T-cell (primary cell): ENCODE data around the gene FOXO3. TPM values are rescaled to one million over a fixed set of nuclear protein-coding genes. Genes with fewer than 3 reads are reported as not detected.

Experiments
- ATAC-seq, 4 experiments: fragments of 200-7000 bp in 3 of 4; fragments of 150-1000 bp in 1 of 4; cut with Tn5 transposase; replicated peaks in 1 of 4; 1 replicate in 3 of 4; 2 replicates in 1 of 4; pipeline ENCODE4 v1.10.0; 2021; ENCODE audit warnings: moderate library complexity in 3 of 4, mild to moderate bottlenecking in 2 of 4, moderate number of reproducible peaks in 1 of 4
- CTCF ChIA-PET, 2 donors: fragments of 300-600 bp; sonication (Branson Sonifier 250); formaldehyde crosslinking; loops; one replicate each; lab custom pipeline; 2022; ENCODE audit warnings: antibody characterized with exemption in 2 of 2; lab: Charles Lee
- POLR2A ChIA-PET, 2 donors: fragments of 300-600 bp; sonication (Branson Sonifier 250); formaldehyde crosslinking; loops; one replicate each; lab custom pipeline; 2022; ENCODE audit warnings: antibody characterized with exemption in 2 of 2; lab: Charles Lee
- DNase-seq, 35 experiments: peaks; one replicate each; pipeline versions ENCODE4 v3.0.0 to v3.0.0-alpha.2; 2013 to 2023
- H3K27ac ChIP-seq: one replicate; pipeline ENCODE4 v1.5.1; 2013; ENCODE audit warnings: low read length
- H3K27me3 ChIP-seq, 2 experiments: replicated peaks in 1 of 2; 1 replicate in 1 of 2; 2 replicates in 1 of 2; pipeline versions ENCODE4 v1.6.1 to v1.7.0; 2013; ENCODE audit warnings: low read length in 1 of 2, mixed read lengths in 1 of 2; ENCODE audit not compliant: control insufficient read depth in 2 of 2, insufficient read depth in 2 of 2; ENCODE audit errors: extremely low read depth in 1 of 2
- H3K36me3 ChIP-seq, 2 donors: 1 replicate in 1 of 2; 2 replicates in 1 of 2; pipeline versions ENCODE4 v1.6.1 to v1.7.0; 2013; ENCODE audit warnings: low read length in 1 of 2; ENCODE audit not compliant: control insufficient read depth in 2 of 2, insufficient read depth in 1 of 2; ENCODE audit errors: extremely low read depth in 1 of 2
- H3K4me1 ChIP-seq, 2 experiments: 1 replicate in 1 of 2; 2 replicates in 1 of 2; pipeline versions ENCODE4 v1.6.1 to v1.7.0; 2013; ENCODE audit warnings: low read length in 2 of 2, mixed read lengths in 1 of 2; ENCODE audit not compliant: insufficient read depth in 2 of 2, control insufficient read depth in 1 of 2; ENCODE audit errors: extremely low read depth in 1 of 2
- H3K4me3 ChIP-seq, 2 donors: 1 replicate in 1 of 2; 2 replicates in 1 of 2; pipeline versions ENCODE4 v1.5.1 to v1.7.0; 2013; ENCODE audit warnings: mild to moderate bottlenecking in 2 of 2, low read length in 1 of 2, moderate library complexity in 1 of 2; ENCODE audit not compliant: control insufficient read depth in 1 of 2; ENCODE audit errors: extremely low read depth in 1 of 2
- H3K9me3 ChIP-seq: 2 replicates; pipeline ENCODE4 v1.7.0; 2013
- H3K27ac Mint-ChIP-seq, 2 donors: one replicate each; pipeline ENCODE4 v1.8.0; 2020 to 2021; ENCODE audit warnings: mild to moderate bottlenecking in 2 of 2, mixed read lengths in 2 of 2
- H3K27me3 Mint-ChIP-seq, 2 donors: one replicate each; pipeline ENCODE4 v1.8.0; 2021 to 2022; ENCODE audit warnings: mixed read lengths in 2 of 2
- H3K36me3 Mint-ChIP-seq: one replicate; pipeline ENCODE4 v1.8.0; 2021; ENCODE audit warnings: mixed read lengths
- H3K4me1 Mint-ChIP-seq, 3 donors: one replicate each; pipeline ENCODE4 v1.8.0; 2020 to 2022; ENCODE audit warnings: mixed read lengths in 3 of 3, mild to moderate bottlenecking in 1 of 3
- H3K4me3 Mint-ChIP-seq, 3 donors: one replicate each; pipeline ENCODE4 v1.8.0; 2020 to 2022; ENCODE audit warnings: mild to moderate bottlenecking in 3 of 3, mixed read lengths in 3 of 3, moderate library complexity in 3 of 3
- H3K9me3 Mint-ChIP-seq, 3 donors: one replicate each; pipeline ENCODE4 v1.8.0; 2020 to 2022; ENCODE audit warnings: mixed read lengths in 3 of 3
- WGBS: methylation state at CpG from one replicate; pipeline ENCODE4 v1.1.5; 2013; ENCODE audit warnings: missing lambda C conversion rate; ENCODE audit not compliant: insufficient coverage; 5-methylcytosine and 5-hydroxymethylcytosine counted together
- total RNA-seq, 35 experiments: library from RNA in 6 of 35; stranded (reverse) in 6 of 35; fragments of 120-200 nt in 1 of 35; gene quantifications; one replicate each; pipeline versions ENCODE4 v1.2.1 to v1.2.4 and lab custom pipeline; 2013 to 2026

Gene FOXO3
- total RNA-seq, 5 donors from 2014 or later (not counting 1 experiment from before 2014, with no cell fraction given): 21.5 to 26.2 (median 22.2) TPM

- ChIA-PET POLR2A (no interaction called here), CTCF (no interaction called here)
- 100% methylated on average over 4 of the region's 6 CpGs for WGBS
- DNase-seq (no peak), ATAC-seq (no peak)
- Mint-ChIP-seq H3K27ac (no peak overlapping the region), H3K4me1 (peaks cover 51 to 67% (median 60%) of the 10 kb centered on the region in 3 donors), H3K4me3 (no peak overlapping the region), H3K36me3 (peaks cover 14% of the 10 kb centered on the region), H3K9me3 (no peaks in the 10 kb centered on the region), H3K27me3 (no peaks in the 10 kb centered on the region)
- no peaks in the 10 kb centered on the region for H3K27me3 ChIP-seq
- H3K27ac ChIP-seq: no peak overlapping the region
- H3K9me3 ChIP-seq: no peaks in the 10 kb centered on the region
- H3K4me1 ChIP-seq: peaks cover 0 to 8% of the 10 kb centered on the region in 2 experiments
- H3K36me3 ChIP-seq: peaks cover 0 to 4% of the 10 kb centered on the region in 2 donors
- no peak overlapping the region for H3K4me3 ChIP-seq
Measured at GRCh38 chr6:108673153-108673552, 112.4 kb downstream of the FOXO3 start.

- Mint-ChIP-seq H3K36me3 (peaks cover 10% of the 10 kb centered on the region), H3K4me3 (no peak overlapping the region), H3K27ac (no peak overlapping the region), H3K9me3 (no peaks in the 10 kb centered on the region), H3K27me3 (no peaks in the 10 kb centered on the region), H3K4me1 (peaks cover 48 to 63% (median 56%) of the 10 kb centered on the region in 3 donors)
- Histone ChIP-seq H3K27me3 (no peaks in the 10 kb centered on the region), H3K9me3 (no peaks in the 10 kb centered on the region), H3K27ac (no peak overlapping the region), H3K4me3 (no peak overlapping the region), H3K36me3 (no peaks in the 10 kb centered on the region), H3K4me1 (peaks cover 0 to 8% of the 10 kb centered on the region in 2 experiments)
- CTCF ChIA-PET: no interaction called here
- WGBS: 0% methylated on average over 1 of the region's 2 CpGs
- DNase-seq (no peak), ATAC-seq (no peak)
- POLR2A ChIA-PET: no interaction called here
Measured at GRCh38 chr6:108673602-108674001, 112.9 kb downstream of the FOXO3 start.

GRCh38 chr6:108675226-108676200 is 114.8 kb downstream of the FOXO3 start:
- POLR2A ChIA-PET: no interaction called here
- WGBS: 90% methylated on average over 1 of the region's 3 CpGs
- H3K9me3 Mint-ChIP-seq: no peaks in the 10 kb centered on the region
- Histone ChIP-seq H3K9me3 (no peaks in the 10 kb centered on the region), H3K27ac (no peak overlapping the region), H3K36me3 (peaks cover 0 to 3% of the 10 kb centered on the region in 2 donors), H3K27me3 (no peaks in the 10 kb centered on the region), H3K4me3 (no peak overlapping the region), H3K4me1 (peaks cover 0 to 8% of the 10 kb centered on the region in 2 experiments)
- no peaks in the 10 kb centered on the region for H3K27me3 Mint-ChIP-seq
- no peak for DNase-seq
- peak overlapping the region in 1 of 2 donors; percentile 46 for H3K27ac Mint-ChIP-seq
- H3K36me3 Mint-ChIP-seq: peaks cover 18% of the 10 kb centered on the region
- peaks cover 36 to 46% (median 39%) of the 10 kb centered on the region in 3 donors for H3K4me1 Mint-ChIP-seq
- no peak for ATAC-seq
- CTCF ChIA-PET: no interaction called here
- no peak overlapping the region for H3K4me3 Mint-ChIP-seq

GRCh38 chr6:108676555-108676954 is 115.8 kb downstream of the FOXO3 start:
- CTCF ChIA-PET: no interaction called here

GRCh38 chr6:108677357-108677756 is 116.6 kb downstream of the FOXO3 start:
- peaks cover 28% of the 10 kb centered on the region for H3K36me3 Mint-ChIP-seq
- no peaks in the 10 kb centered on the region for H3K9me3 ChIP-seq
- H3K27me3 ChIP-seq: no peaks in the 10 kb centered on the region
- ATAC-seq: no peak
- ChIA-PET CTCF (no interaction called here), POLR2A (no interaction called here)
- peaks cover 0 to 3% of the 10 kb centered on the region in 2 experiments for H3K4me1 ChIP-seq
- H3K4me1 Mint-ChIP-seq: peaks cover 30 to 38% (median 34%) of the 10 kb centered on the region in 3 donors
- H3K4me3 ChIP-seq: no peak overlapping the region
- no peak overlapping the region for H3K27ac Mint-ChIP-seq
- 100% methylated on average over 2 of the region's 3 CpGs for WGBS
- no peak overlapping the region for H3K27ac ChIP-seq
- H3K27me3 Mint-ChIP-seq: no peaks in the 10 kb centered on the region
- no peak for DNase-seq
- H3K9me3 Mint-ChIP-seq: no peaks in the 10 kb centered on the region
- H3K36me3 ChIP-seq: peaks cover 0 to 3% of the 10 kb centered on the region in 2 donors
- no peak overlapping the region for H3K4me3 Mint-ChIP-seq

More at GRCh38 chr6:108676555-108676954, 115.8 kb downstream of the FOXO3 start:
- Mint-ChIP-seq H3K4me1 (peaks cover 30 to 39% (median 34%) of the 10 kb centered on the region in 3 donors), H3K27me3 (no peaks in the 10 kb centered on the region), H3K9me3 (no peaks in the 10 kb centered on the region), H3K4me3 (no peak overlapping the region), H3K27ac (no peak overlapping the region), H3K36me3 (peaks cover 21% of the 10 kb centered on the region)
- no CpG with 5 or more reads among the region's 3 CpGs for WGBS
- DNase-seq (no peak), ATAC-seq (no peak)
- H3K4me1 ChIP-seq: peaks cover 0 to 8% of the 10 kb centered on the region in 2 experiments
- POLR2A ChIA-PET: no interaction called here
- H3K9me3 ChIP-seq: no peaks in the 10 kb centered on the region
- no peak overlapping the region for H3K27ac ChIP-seq
- H3K36me3 ChIP-seq: peaks cover 0 to 3% of the 10 kb centered on the region in 2 donors
- no peaks in the 10 kb centered on the region for H3K27me3 ChIP-seq
- H3K4me3 ChIP-seq: no peak overlapping the region

GRCh38 chr6:108677894-108678293 is 117.2 kb downstream of the FOXO3 start:
- POLR2A ChIA-PET: no interaction called here

More at GRCh38 chr6:108677894-108678293, 117.2 kb downstream of the FOXO3 start:
- WGBS: no CpG with 5 or more reads among the region's 1 CpG
- CTCF ChIA-PET: interaction anchor here in 1 of 2 donors (0.6 kb wide), 1 partner anchor 167 kb away, joined by 4 read pairs; no protein-coding TSS in a partner anchor
- Histone ChIP-seq H3K27me3 (no peaks in the 10 kb centered on the region), H3K4me3 (no peak overlapping the region), H3K27ac (no peak overlapping the region), H3K4me1 (peaks cover 0 to 3% of the 10 kb centered on the region in 2 experiments), H3K9me3 (no peaks in the 10 kb centered on the region), H3K36me3 (peaks cover 0 to 3% of the 10 kb centered on the region in 2 donors)
- H3K9me3 Mint-ChIP-seq: no peaks in the 10 kb centered on the region
- peaks cover 25 to 32% (median 30%) of the 10 kb centered on the region in 3 donors for H3K4me1 Mint-ChIP-seq
- H3K27me3 Mint-ChIP-seq: no peaks in the 10 kb centered on the region
- DNase-seq: no peak
- no peak for ATAC-seq
- peaks cover 25% of the 10 kb centered on the region for H3K36me3 Mint-ChIP-seq
- H3K4me3 Mint-ChIP-seq: no peak overlapping the region
- no peak overlapping the region for H3K27ac Mint-ChIP-seq
